Pulmonary artery endothelial cell (primary cell): ENCODE data around the gene LIMS4. TPM values are rescaled to one million over a fixed set of nuclear protein-coding genes. Genes with fewer than 3 reads are reported as not detected.

ENCODE experiments used
- total RNA-seq: library from RNA; depleted of rRNA; stranded (reverse); fragments of >200 nt; gene quantifications from 2 replicates; pipeline ENCODE4 v1.2.3, GENCODE V29; 2014

The LIMS4 gene
- total RNA-seq, 1 donor from 2014 or later = 11.1 TPM

Other genes with a start within 250 kb of the LIMS4 start
- 23.0 and 29.9 TPM in 2 replicates for gene RGPD6, start 104.4 kb upstream of the LIMS4 start, total RNA-seq
- gene BUB1, start 205.2 kb upstream of the LIMS4 start, total RNA-seq = 27.7 and 101 TPM in 2 replicates